Gastrocnemius medialis (tissue), 4 donors: ENCODE data around the gene MYCT1. TPM values are rescaled to one million over a fixed set of nuclear protein-coding genes. Genes with fewer than 3 reads are reported as not detected.

Experiments used
- ATAC-seq, 2 donors: fragments of 150-250 bp; one replicate each; pipeline ENCODE4 v1.9.1; 2016
- DNase-seq, 2 donors: peaks; one replicate each; pipeline ENCODE4 v3.0.0-alpha.2; 2019
- H3K27ac ChIP-seq, 4 donors: fragments of 200-600 bp; sonication (generic); 1 replicate in 1 of 4; 2 replicates in 3 of 4; pipeline ENCODE4 v1.5.1; 2016 to 2018; ENCODE audit warnings: mild to moderate bottlenecking in 2 of 4, moderate library complexity in 1 of 4
- H3K27me3 ChIP-seq, 3 donors: fragments of 200-600 bp; sonication (generic) in 2 of 3; 1 replicate in 1 of 3; 2 replicates in 2 of 3; pipeline versions ENCODE4 v1.5.1 to v1.6.0; 2016 to 2019; ENCODE audit warnings: mild to moderate bottlenecking in 1 of 3, moderate library complexity in 1 of 3
- H3K36me3 ChIP-seq, 2 donors: fragments of 200-600 bp; sonication (generic) in 1 of 2; one replicate each; pipeline ENCODE4 v1.5.1; 2017 to 2018
- H3K4me1 ChIP-seq, 2 donors: fragments of 200-600 bp; sonication (generic) in 1 of 2; one replicate each; pipeline ENCODE4 v1.5.1; 2016 to 2017; ENCODE audit warnings: mild to moderate bottlenecking in 2 of 2
- H3K4me3 ChIP-seq, 4 donors: fragments of 200-600 bp; sonication (generic) in 3 of 4; 1 replicate in 1 of 4; 2 replicates in 3 of 4; pipeline ENCODE4 v1.5.1; 2016 to 2019; ENCODE audit warnings: mild to moderate bottlenecking in 2 of 4
- H3K9me3 ChIP-seq, 3 donors: fragments of 200-600 bp; sonication (generic) in 2 of 3; 1 replicate in 1 of 3; 2 replicates in 2 of 3; pipeline ENCODE4 v1.5.1; 2016 to 2019
- CTCF ChIP-seq, 5 experiments: fragments of 450-650 bp in 3 of 5; fragments of 200-600 bp in 2 of 5; sonication (generic) in 2 of 5; IDR thresholded peaks in 4 of 5; conservative IDR thresholded peaks in 1 of 5; 1 replicate in 4 of 5; 2 replicates in 1 of 5; pipeline ENCODE4 v1.5.1; 2016 to 2019; ENCODE audit warnings: antibody characterized with exemption in 5 of 5, mild to moderate bottlenecking in 3 of 5, moderate library complexity in 3 of 5
- POLR2A ChIP-seq, 2 donors: fragments of 450-650 bp; IDR thresholded peaks; one replicate each; pipeline ENCODE4 v1.6.1; 2017; ENCODE audit warnings: antibody characterized with exemption in 2 of 2, mild to moderate bottlenecking in 2 of 2, moderate library complexity in 2 of 2
- in situ Hi-C, 4 donors: fragments of 200-750 bp; cut with MboI; loops; one replicate each; pipeline versions ENCODE4 v1.15.0 to v1.8.0; 2017; ENCODE audit warnings: low sequenced_read_pairs in 4 of 4
- intact Hi-C: fragments of 100-400 bp; cut with DNase I; formaldehyde crosslinking; loops from one replicate; pipeline ENCODE4 v1.15.1; 2023; ENCODE audit warnings: low total_unique reads
- total RNA-seq, 4 donors: library from RNA; depleted of rRNA; stranded (reverse); fragments of >200 nt; gene quantifications; one replicate each; pipeline versions ENCODE4 v1.1.0 to v1.2.3, GENCODE V29; 2016

MYCT1 gene
- total RNA-seq, 4 donors from 2014 or later = 5.4 to 13.7 (median 9.3) TPM

GRCh38 chr6:152748843-152749242 lies 51.1 kb downstream of the MYCT1 start:
- Histone ChIP-seq H3K27me3 (no peaks in the 10 kb centered on the region), H3K4me1 (no peaks in the 10 kb centered on the region), H3K27ac (no peak overlapping the region), H3K36me3 (no peaks in the 10 kb centered on the region), H3K4me3 (no peak overlapping the region), H3K9me3 (no peaks in the 10 kb centered on the region)
- TF ChIP-seq POLR2A (IDR thresholded peaks at IDR 0.05) = no peak
- TF ChIP-seq CTCF (IDR thresholded peaks at IDR 0.05 in 4 of 5, conservative IDR thresholded peaks at IDR 0.05 in 1 of 5) = no peak
- in situ Hi-C loops = no loop called here
- intact Hi-C loops = no loop called here
- no peak for DNase-seq
- ATAC-seq = no peak

DNA sequence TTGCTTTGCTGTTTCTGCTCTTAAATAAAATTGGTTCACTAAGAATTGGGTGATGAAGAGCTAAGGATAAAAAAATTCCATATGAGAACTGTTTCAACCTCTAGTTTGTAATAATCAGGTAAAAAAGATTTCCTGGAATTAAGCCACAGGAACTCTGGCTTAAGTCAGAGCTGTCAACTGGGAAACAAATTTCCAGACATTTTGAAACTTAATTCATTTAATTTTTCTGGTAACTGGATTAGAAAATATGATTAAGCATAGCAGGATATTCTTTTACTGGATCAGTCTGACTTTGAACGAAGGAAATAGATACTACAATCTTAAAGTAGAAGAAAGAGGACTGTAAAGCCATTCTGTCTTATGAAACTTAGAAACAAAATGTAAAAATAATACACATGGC lies 51.6 kb downstream of the MYCT1 start:
- no peak for ATAC-seq
- no peaks in the 10 kb centered on the region for H3K9me3 ChIP-seq
- no peaks in the 10 kb centered on the region for H3K36me3 ChIP-seq
- no peaks in the 10 kb centered on the region for H3K27me3 ChIP-seq
- no peak overlapping the region for H3K4me3 ChIP-seq
- in situ Hi-C loops = no loop called here
- H3K27ac ChIP-seq = no peak overlapping the region
- TF ChIP-seq CTCF (IDR thresholded peaks at IDR 0.05 in 4 of 5, conservative IDR thresholded peaks at IDR 0.05 in 1 of 5) (no peak), POLR2A (IDR thresholded peaks at IDR 0.05) (no peak)
- DNase-seq = no peak
- no peaks in the 10 kb centered on the region for H3K4me1 ChIP-seq
- intact Hi-C loops = no loop called here

DNA sequence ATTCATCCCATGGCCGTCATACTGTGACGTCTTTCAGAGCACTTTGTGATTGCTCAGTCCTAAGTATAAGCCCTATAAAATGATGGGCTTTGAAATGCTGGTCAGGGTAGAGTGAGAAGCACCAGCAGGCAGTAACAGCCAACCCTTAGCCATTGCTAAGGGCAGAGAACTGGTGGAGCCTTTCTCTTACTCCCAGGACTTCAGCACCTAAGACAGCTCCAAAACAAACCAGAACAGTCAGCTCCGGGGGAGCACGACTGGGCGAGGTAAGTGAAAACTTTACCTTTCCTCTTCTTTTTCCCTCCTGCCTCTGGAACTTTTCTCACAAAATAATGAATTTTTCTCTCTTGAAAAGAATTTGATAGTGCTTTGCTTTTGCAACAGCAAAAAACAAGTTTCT lies 53.0 kb downstream of the MYCT1 start, which contains the start of gene VIP:
VIP (plus strand) TSS at position 104 of the 400 bp plus-strand sequence. CDS start 1,381 bp downstream, outside the sequence.
- no peaks in the 10 kb centered on the region for H3K27me3 ChIP-seq
- ATAC-seq (no peak), DNase-seq (no peak)
- H3K9me3 ChIP-seq = no peaks in the 10 kb centered on the region
- TF ChIP-seq POLR2A (IDR thresholded peaks at IDR 0.05) (no peak), CTCF (IDR thresholded peaks at IDR 0.05 in 4 of 5, conservative IDR thresholded peaks at IDR 0.05 in 1 of 5) (no peak)
- intact Hi-C loops = no loop called here
- in situ Hi-C loops = no loop called here
- H3K4me3 ChIP-seq = no peak within 1 kb of the TSS
- H3K4me1 ChIP-seq = no peaks in the 10 kb centered on the region
- no peak within 1 kb of the TSS for H3K27ac ChIP-seq
- no peaks in the 10 kb centered on the region for H3K36me3 ChIP-seq

DNA sequence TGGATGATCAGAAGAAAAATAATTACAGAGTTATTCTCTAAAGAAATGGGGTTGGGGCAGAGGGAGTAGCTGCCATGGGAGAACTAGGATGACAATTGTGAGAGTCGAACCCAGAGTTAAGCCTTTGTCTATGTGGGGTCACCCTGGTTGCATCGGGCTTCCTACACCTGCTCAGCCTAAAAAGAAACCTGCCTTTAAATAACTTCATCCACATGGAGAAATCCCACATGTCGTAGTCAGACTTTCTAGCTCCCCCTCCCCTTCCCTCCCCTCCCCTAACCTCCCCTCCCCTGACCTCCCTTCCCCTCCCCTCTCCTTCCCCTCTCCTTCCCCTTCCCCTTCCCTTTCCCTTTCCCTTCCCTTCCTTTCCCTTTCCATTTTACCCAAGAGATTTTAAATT lies 67.6 kb downstream of the MYCT1 start:
- intact Hi-C loops = no loop called here
- H3K4me3 ChIP-seq = no peak overlapping the region
- in situ Hi-C loops = no loop called here
- H3K27me3 ChIP-seq = no peaks in the 10 kb centered on the region
- H3K36me3 ChIP-seq = no peaks in the 10 kb centered on the region
- no peaks in the 10 kb centered on the region for H3K9me3 ChIP-seq
- no peaks in the 10 kb centered on the region for H3K4me1 ChIP-seq
- DNase-seq (no peak), ATAC-seq (no peak)
- no peak overlapping the region for H3K27ac ChIP-seq
- TF ChIP-seq POLR2A (IDR thresholded peaks at IDR 0.05) (no peak), CTCF (IDR thresholded peaks at IDR 0.05 in 4 of 5, conservative IDR thresholded peaks at IDR 0.05 in 1 of 5) (no peak)

DNA sequence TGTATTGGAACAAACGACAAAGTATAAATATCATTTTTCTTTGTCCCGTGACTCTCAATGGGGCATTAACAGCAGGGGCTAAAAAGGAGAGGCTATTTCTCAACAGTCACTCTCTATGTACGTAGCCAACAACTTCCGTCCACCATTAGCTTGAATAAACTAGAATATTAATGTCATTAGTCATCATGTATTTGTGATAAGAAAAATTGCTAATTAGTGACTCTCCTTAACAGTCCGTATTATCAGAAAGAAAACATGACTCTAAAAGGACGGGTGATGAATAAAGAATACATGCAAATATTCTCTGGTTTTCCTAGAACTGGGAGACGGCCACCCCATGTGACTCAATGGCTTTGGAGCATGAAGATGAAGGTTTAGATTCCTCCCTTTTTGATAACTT lies 71.5 kb downstream of the MYCT1 start:
- TF ChIP-seq CTCF (IDR thresholded peaks at IDR 0.05 in 4 of 5, conservative IDR thresholded peaks at IDR 0.05 in 1 of 5) (no peak), POLR2A (IDR thresholded peaks at IDR 0.05) (no peak)
- Histone ChIP-seq H3K36me3 (no peaks in the 10 kb centered on the region), H3K9me3 (no peaks in the 10 kb centered on the region), H3K27me3 (no peaks in the 10 kb centered on the region), H3K4me3 (no peak overlapping the region), H3K27ac (no peak overlapping the region), H3K4me1 (no peaks in the 10 kb centered on the region)
- DNase-seq = no peak
- intact Hi-C loops = no loop called here
- ATAC-seq = no peak
- in situ Hi-C loops = no loop called here
